Mucosa of descending colon (tissue), 3 donors: Measurements from ENCODE around the gene ADGRD1. TPM values are rescaled to one million over a fixed set of nuclear protein-coding genes. Genes with fewer than 3 reads are reported as not detected.

Source experiments
- ATAC-seq: fragments of 200-7000 bp; cut with Tn5 transposase; one replicate; pipeline ENCODE4 v1.9.1; 2020; ENCODE audit warnings: mild to moderate bottlenecking, moderate library complexity
- DNase-seq, 3 donors: peaks; one replicate each; pipeline ENCODE4 v3.0.0-alpha.2; 2020
- H3K36me3 ChIP-seq: fragments of 200-600 bp; one replicate; pipeline ENCODE4 v1.8.0; 2021; ENCODE audit warnings: low read depth, mild to moderate bottlenecking
- H3K4me1 ChIP-seq: fragments of 200-600 bp; one replicate; pipeline ENCODE4 v1.8.0; 2021; ENCODE audit warnings: low read depth, mild to moderate bottlenecking
- H3K4me3 ChIP-seq: fragments of 200-600 bp; one replicate; pipeline ENCODE4 v1.8.0; 2021; ENCODE audit warnings: mild to moderate bottlenecking
- H3K9me3 ChIP-seq: fragments of 200-600 bp; one replicate; pipeline ENCODE4 v1.8.0; 2021; ENCODE audit warnings: mild to moderate bottlenecking
- intact Hi-C, 2 donors: fragments of 100-400 bp; cut with DNase I in 1 of 2; cut with micrococcal nuclease in 1 of 2; formaldehyde crosslinking; loops; one replicate each; pipeline versions ENCODE4 v1.11.0 to v1.11.1; 2022; cut with DNase I, micrococcal nuclease
- total RNA-seq, 3 donors: library from RNA; stranded (reverse); fragmentation: NEBNext Ultra II Directional in 2 of 3; extraction: Animal tissue kit (Norgen Biotek cat#: 25700) in 2 of 3; gene quantifications; one replicate each; pipeline versions ENCODE4 v1.2.1 to v1.2.4, GENCODE V29; 2021 to 2023
- TF ChIP-seq, protein P1 (sequence below): fragments of 200-600 bp; IDR thresholded peaks from one replicate; pipeline ENCODE4 v1.8.0; 2022; ENCODE audit warnings: antibody characterized with exemption, mild to moderate bottlenecking
- donor health status: DM: no; HTN: no; CAD: no; lungs with moderate emphysema.
- donor health status: DM: no; HTN: no; CAD: no.
- donor health status: DM: no; HTN: yes; CAD: no.

Gene ADGRD1
- total RNA-seq, 3 donors from 2014 or later, result 2.6 to 18.4 (median 12.9) TPM

DNA sequence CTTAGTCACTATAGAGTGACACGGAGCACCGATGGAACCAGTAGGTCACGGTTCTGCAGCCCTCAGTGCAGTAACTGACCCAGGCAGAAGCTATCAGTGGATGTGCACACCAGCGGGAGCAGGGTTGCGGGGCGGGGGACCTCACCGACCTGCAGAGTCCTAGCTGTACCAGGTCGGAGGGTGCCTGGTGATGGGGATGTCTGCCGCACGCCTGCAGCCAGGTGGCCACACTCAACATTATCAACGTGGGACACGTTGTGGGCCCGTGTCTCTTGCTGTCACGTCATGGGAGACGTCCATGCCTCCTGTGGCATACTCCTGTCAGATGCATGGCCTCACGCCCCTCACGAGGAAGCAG, 55.2 kb downstream of the ADGRD1 start:
- no peak overlapping the region for H3K4me3 ChIP-seq
- TF ChIP-seq, protein P1, sequence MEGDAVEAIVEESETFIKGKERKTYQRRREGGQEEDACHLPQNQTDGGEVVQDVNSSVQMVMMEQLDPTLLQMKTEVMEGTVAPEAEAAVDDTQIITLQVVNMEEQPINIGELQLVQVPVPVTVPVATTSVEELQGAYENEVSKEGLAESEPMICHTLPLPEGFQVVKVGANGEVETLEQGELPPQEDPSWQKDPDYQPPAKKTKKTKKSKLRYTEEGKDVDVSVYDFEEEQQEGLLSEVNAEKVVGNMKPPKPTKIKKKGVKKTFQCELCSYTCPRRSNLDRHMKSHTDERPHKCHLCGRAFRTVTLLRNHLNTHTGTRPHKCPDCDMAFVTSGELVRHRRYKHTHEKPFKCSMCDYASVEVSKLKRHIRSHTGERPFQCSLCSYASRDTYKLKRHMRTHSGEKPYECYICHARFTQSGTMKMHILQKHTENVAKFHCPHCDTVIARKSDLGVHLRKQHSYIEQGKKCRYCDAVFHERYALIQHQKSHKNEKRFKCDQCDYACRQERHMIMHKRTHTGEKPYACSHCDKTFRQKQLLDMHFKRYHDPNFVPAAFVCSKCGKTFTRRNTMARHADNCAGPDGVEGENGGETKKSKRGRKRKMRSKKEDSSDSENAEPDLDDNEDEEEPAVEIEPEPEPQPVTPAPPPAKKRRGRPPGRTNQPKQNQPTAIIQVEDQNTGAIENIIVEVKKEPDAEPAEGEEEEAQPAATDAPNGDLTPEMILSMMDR, result no peak
- no peaks in the 10 kb centered on the region for H3K36me3 ChIP-seq
- ATAC-seq, result no peak
- no peaks in the 10 kb centered on the region for H3K4me1 ChIP-seq
- DNase-seq, result no peak
- intact Hi-C loops, result no loop called here
- H3K9me3 ChIP-seq, result no peaks in the 10 kb centered on the region

DNA sequence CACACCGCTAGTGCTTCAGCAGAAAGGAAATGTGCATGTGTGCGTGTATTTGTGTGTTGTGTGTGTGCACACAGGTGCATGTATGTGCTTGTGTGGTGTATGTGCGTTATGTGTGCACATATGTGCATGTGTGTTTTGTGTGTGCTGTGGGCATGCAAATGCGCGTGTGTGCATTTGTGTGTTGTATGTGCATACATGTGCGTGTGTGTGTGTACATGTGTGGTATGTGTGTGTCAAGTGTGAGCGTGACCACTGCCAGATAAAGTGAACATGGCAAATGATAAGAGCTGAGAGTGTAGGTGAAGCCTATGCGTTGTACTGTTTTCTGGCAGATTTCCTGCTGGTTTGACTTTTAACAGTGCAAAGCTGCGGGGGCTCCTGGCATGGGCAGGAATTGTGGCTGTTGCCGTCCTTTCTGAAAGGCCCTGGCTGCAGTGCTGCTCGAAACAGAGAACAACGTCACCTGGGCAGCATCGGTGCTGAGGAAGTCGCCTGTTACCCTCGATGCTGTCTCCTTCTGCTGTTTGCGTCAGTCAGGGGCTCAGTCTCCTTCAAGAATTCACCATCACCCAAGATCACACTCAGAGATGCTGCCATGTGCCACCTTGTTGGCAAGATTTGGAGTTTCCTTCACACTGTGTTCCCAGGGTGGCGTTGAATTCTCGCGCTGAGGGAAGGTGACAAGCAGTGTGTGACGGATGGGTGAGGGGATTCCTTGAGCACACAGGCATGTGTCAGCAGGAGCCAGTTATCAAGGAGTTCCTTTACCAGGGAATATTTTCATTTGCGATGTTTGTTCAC, 56.1 kb downstream of the ADGRD1 start:
- ATAC-seq (no peak), DNase-seq (no peak)
- Histone ChIP-seq H3K4me3 (no peak overlapping the region), H3K36me3 (no peaks in the 10 kb centered on the region), H3K4me1 (no peaks in the 10 kb centered on the region), H3K9me3 (no peaks in the 10 kb centered on the region)
- TF ChIP-seq, protein P1, result no peak
- intact Hi-C loops, result no loop called here

DNA sequence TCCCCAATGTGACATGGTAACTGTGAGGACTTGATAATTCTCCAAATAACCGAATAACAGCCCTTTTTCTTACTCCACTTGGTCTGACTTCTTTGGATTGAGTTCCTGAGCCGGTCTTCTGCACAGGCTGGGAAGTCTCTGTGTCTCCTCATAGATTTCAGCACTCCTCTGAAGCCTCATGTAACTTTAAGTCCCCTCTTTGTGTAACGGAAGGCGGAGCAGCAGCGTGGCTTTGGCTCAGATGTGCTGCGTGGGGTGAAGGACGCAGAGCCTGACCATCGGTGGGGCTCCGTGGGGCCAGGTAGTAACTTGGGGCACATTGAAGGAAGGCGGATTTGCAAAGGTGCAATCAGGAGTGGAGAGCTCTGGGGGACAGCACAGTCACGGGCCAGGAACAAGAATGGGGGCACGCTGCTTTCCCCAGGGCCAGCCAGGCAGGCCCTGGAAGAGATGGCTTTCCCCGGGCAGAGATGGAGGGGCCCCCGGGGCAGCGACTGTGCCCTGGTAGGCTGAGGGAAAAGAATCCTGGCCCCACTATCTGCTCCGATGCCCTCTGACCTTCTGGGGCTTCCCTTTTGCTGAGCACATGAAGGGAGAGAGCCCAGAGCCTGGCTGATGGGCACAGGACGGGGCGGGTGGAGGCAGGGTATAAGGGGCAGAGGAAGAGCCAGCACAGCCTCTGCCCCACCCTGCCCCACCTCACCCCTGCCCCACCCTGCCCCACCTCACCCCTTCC, 56.9 kb downstream of the ADGRD1 start:
- H3K36me3 ChIP-seq, result no peaks in the 10 kb centered on the region
- no peak for ATAC-seq
- no peaks in the 10 kb centered on the region for H3K4me1 ChIP-seq
- H3K4me3 ChIP-seq, result no peak overlapping the region
- intact Hi-C loops, result no loop called here
- no peaks in the 10 kb centered on the region for H3K9me3 ChIP-seq
- TF ChIP-seq, protein P1, result no peak
- no peak for DNase-seq

DNA sequence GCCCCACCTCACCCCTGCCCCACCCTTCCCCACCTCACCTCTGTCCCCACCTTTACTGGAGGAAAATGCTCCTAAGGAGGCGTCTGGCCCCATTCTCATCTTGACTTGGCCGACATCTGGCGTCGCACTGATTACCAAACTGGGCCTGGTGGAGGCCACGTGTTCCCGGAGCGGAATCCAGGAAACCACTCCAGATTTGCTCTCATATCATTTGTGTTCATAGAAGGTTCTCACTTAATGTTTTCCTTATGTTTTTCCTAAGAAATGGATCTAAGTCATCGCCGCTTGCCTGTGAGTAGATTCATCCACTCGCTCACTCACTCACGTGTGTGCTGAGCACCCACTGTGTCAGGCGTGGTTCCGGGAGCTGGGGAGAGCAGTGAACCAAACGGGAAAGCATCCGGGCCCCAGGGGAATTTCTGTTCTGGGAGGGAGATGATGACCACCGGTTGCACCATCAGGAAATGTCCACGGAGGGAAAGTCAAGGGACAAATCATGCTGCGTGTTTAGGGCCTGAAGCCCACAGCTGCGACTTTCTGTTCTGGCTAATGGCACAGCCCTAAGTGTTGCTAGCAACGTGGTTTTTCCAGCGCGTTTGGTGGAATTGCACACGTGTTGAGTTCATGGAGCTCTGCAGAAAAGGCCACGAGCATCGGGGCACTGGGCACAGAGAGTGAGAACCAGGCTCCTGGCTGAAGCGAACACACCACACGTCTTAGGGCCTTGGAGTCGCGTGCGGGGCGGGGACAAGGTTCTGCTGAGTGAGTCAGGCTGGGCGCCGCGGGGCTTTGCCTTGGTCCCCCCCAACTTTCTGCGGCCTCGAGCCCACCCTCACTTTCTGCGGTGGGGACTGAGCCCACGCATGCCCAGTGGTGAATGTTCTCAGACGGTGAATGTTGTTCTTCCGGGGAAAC, 57.7 kb downstream of the ADGRD1 start:
- Histone ChIP-seq H3K4me1 (no peaks in the 10 kb centered on the region), H3K4me3 (no peak overlapping the region), H3K36me3 (no peaks in the 10 kb centered on the region), H3K9me3 (no peaks in the 10 kb centered on the region)
- ATAC-seq (no peak), DNase-seq (no peak)
- intact Hi-C loops, result no loop called here
- TF ChIP-seq, protein P1, result no peak

DNA sequence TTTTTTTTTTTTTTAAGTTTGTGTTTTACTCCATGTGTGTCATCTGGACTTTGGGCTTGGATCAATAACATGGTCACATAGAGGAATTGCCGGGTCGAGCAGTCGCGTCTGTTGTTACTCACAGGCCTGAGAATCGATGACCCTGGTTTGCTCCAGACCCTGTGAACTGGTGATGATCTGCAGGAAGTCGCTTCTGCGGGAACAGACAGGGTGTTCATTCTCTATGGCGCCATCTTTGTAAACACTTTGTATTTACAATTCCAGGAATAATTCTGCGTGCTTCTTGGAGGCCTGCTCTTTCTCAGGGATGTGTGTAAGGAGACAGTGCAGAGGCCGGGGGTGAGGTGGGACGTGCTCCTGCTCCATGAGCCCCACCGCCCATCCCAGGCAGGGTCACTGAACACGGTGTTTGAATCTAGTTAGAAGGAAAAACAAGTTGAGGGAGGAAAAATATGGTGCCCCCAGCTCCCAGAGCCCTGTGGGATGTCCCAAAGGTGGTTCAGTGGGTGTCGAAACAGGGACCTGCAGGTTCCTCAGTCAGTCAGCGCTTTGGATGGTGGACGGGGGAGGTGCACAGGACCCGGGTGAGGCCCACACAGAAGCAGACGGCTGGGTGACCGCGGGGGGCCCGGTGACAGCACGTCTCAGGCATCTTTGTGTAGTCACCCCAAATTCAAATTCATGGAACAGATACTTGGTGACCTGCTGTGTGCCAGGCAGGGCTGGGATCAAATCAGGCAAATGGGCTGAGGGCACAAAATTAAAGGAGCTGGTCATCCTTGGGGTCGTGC, 58.8 kb downstream of the ADGRD1 start:
- no peaks in the 10 kb centered on the region for H3K4me1 ChIP-seq
- no peak for DNase-seq
- no peaks in the 10 kb centered on the region for H3K9me3 ChIP-seq
- ATAC-seq, result no peak
- H3K36me3 ChIP-seq, result no peaks in the 10 kb centered on the region
- H3K4me3 ChIP-seq, result no peak overlapping the region
- intact Hi-C loops, result no loop called here
- TF ChIP-seq, protein P1, result no peak
